ENCODE data around the gene ERAS.

Gene ERAS

DNA sequence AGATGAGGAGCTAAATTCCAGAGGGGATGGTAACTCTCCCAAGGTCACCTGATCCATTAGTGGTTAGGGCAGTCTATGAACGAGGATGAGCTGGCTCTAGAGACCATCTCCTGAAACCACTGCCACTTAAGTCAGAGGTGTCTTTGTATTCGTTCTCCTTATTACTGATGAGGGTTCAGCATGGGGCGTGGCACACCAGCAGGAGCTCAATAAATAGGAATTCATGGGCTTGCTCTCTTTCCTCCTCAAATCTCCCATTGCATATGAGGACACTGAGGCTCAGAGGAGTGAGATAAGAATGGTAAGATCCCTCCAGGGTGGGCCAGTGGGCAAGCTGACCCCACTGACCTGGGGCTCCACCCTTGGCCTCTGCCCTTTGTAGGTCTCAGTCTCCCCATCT, 41.6 kb upstream of the ERAS start:
- ChIA-PET POLR2A (no interaction called here), CTCF (no interaction called here)
- TF ChIP-seq, protein P1, sequence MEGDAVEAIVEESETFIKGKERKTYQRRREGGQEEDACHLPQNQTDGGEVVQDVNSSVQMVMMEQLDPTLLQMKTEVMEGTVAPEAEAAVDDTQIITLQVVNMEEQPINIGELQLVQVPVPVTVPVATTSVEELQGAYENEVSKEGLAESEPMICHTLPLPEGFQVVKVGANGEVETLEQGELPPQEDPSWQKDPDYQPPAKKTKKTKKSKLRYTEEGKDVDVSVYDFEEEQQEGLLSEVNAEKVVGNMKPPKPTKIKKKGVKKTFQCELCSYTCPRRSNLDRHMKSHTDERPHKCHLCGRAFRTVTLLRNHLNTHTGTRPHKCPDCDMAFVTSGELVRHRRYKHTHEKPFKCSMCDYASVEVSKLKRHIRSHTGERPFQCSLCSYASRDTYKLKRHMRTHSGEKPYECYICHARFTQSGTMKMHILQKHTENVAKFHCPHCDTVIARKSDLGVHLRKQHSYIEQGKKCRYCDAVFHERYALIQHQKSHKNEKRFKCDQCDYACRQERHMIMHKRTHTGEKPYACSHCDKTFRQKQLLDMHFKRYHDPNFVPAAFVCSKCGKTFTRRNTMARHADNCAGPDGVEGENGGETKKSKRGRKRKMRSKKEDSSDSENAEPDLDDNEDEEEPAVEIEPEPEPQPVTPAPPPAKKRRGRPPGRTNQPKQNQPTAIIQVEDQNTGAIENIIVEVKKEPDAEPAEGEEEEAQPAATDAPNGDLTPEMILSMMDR (IDR thresholded peaks at IDR 0.05; ENCODE audit: control extremely low read depth, extremely low read depth, low read depth, missing control alignments), result no peak
- no peak for DNase-seq (ENCODE audit: extremely low spot score)

DNA sequence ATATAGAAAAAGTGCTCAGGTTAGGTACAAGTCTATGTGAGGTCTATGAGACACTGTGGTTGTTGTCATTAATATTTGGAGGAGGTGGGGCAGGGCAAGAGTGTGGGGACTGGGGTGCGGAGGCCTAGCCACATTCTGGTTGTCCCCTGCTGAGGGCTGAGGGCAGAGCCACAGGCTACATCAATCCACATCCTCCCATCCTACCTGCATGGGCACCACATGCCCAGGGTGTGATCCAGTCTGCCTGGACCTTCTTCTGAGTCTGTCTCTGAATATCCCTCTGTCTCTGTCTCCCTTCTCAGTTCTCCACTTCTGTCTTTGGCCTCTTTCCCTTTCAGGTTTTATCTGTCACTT, 41.1 kb upstream of the ERAS start:
- ChIA-PET POLR2A (no interaction called here), CTCF (no interaction called here)
- TF ChIP-seq, protein P1 (IDR thresholded peaks at IDR 0.05; ENCODE audit: control extremely low read depth, extremely low read depth, low read depth, missing control alignments), result no peak
- DNase-seq (ENCODE audit: extremely low spot score), result no peak

GRCh38 chrX:48785540-48786214, 40.6 kb upstream of the ERAS start:
- TF ChIP-seq, protein P1 (IDR thresholded peaks at IDR 0.05; ENCODE audit: control extremely low read depth, extremely low read depth, low read depth, missing control alignments), result no peak
- CTCF ChIA-PET, result no interaction called here
- POLR2A ChIA-PET, result no interaction called here
- DNase-seq (ENCODE audit: extremely low spot score), result no peak

- TF ChIP-seq, protein P1 (IDR thresholded peaks at IDR 0.05; ENCODE audit: control extremely low read depth, extremely low read depth, low read depth, missing control alignments), result no peak
- ChIA-PET POLR2A (no interaction called here), CTCF (no interaction called here)
- no peak for DNase-seq (ENCODE audit: extremely low spot score)
Observed at GRCh38 chrX:48786341-48786800, 39.9 kb upstream of the ERAS start, which contains the start of gene GATA1. GATA1 (plus strand) TSS chrX:48786590; CDS start chrX:48791110, 4,520 bp downstream.

DNA sequence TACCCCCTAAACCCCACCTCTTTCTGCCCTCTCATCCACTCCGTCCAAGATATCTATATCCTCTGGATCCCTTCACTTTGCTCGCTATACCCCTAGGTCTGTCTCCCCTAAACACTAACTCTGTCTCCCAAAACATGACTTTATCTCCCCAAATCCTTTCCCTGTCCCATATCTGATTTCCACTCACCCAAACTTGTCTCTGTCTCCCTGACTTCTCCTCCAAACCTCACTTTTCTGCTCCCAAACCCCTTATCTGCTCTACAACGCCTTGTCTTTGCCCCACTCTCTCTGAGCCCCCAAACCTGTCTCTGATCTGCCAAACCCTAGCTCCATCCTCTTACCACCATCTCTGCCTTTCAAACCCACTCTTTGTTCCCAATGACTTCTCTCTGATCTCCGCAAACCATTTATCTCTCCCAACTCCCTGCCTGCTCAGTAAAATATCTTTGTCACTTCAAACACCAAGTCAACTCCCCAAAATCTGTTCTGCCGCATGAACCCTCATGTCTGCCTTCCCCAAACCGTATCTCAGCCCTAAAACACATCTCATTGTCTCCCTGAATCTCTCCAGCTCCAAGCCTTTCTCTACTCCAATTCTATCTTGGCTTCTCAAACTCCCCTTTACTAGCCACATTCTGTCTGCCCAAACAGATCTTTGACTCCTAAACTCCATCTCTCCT, 39.3 kb upstream of the ERAS start:
- POLR2A ChIA-PET, result no interaction called here
- DNase-seq (ENCODE audit: extremely low spot score), result no peak
- CTCF ChIA-PET, result no interaction called here
- TF ChIP-seq, protein P1 (IDR thresholded peaks at IDR 0.05; ENCODE audit: control extremely low read depth, extremely low read depth, low read depth, missing control alignments), result no peak

GRCh38 chrX:48787505-48788443, 38.5 kb upstream of the ERAS start:
- CTCF ChIA-PET, result no interaction called here
- TF ChIP-seq, protein P1 (IDR thresholded peaks at IDR 0.05; ENCODE audit: control extremely low read depth, extremely low read depth, low read depth, missing control alignments), result no peak
- POLR2A ChIA-PET, result no interaction called here
- DNase-seq (ENCODE audit: extremely low spot score), result no peak

All from GM10248 (cell line).